ENCODE data around the gene ZNF749. TPM values are rescaled to one million over a fixed set of nuclear protein-coding genes. Genes with fewer than 3 reads are reported as not detected.

The ZNF749 gene
- polyA plus RNA-seq, 1 experiment, result 10.0 TPM

- POLR2A ChIA-PET, result no interaction called here
- TF ChIP-seq CTCF (IDR thresholded peaks at IDR 0.05; ENCODE audit: insufficient read depth, low read depth, low read length), result no peak
- Histone ChIP-seq H3K4me3 (ENCODE audit: low read depth, low read length) (no peak overlapping the region), H3K27me3 (ENCODE audit: control insufficient read depth, insufficient read depth, low read length) (no peaks in the 10 kb centered on the region), H3K36me3 (ENCODE audit: control insufficient read depth, insufficient read depth, low read length) (no peaks in the 10 kb centered on the region; the same call in none of the 2 replicates)
- CTCF ChIA-PET, result no interaction called here
- DNase-seq (ENCODE audit: low read depth), result no peak
Measured at GRCh38 chr19:57438925-57439324, 3.8 kb downstream of the ZNF749 start.

- no peaks in the 10 kb centered on the region for H3K27me3 ChIP-seq (ENCODE audit: control insufficient read depth, insufficient read depth, low read length)
- no peak overlapping the region for H3K4me3 ChIP-seq (ENCODE audit: low read depth, low read length)
- POLR2A ChIA-PET, result no interaction called here
- H3K36me3 ChIP-seq (ENCODE audit: control insufficient read depth, insufficient read depth, low read length), result no peaks in the 10 kb centered on the region; the same call in none of the 2 replicates
- TF ChIP-seq CTCF (IDR thresholded peaks at IDR 0.05; ENCODE audit: insufficient read depth, low read depth, low read length), result no peak
- no peak for DNase-seq (ENCODE audit: low read depth)
- CTCF ChIA-PET, result interaction anchor here (0.7 kb wide), 1 partner anchor 351 kb away, joined by 3 read pairs; no protein-coding TSS in a partner anchor
Measured at GRCh38 chr19:57441979-57442752, 7.0 kb downstream of the ZNF749 start.

GRCh38 chr19:57443121-57443696 lies 8.1 kb downstream of the ZNF749 start:
- Histone ChIP-seq H3K4me3 (ENCODE audit: low read depth, low read length) (no peak overlapping the region), H3K36me3 (ENCODE audit: control insufficient read depth, insufficient read depth, low read length) (no peaks in the 10 kb centered on the region; the same call in none of the 2 replicates), H3K27me3 (ENCODE audit: control insufficient read depth, insufficient read depth, low read length) (no peaks in the 10 kb centered on the region)
- TF ChIP-seq CTCF (IDR thresholded peaks at IDR 0.05; ENCODE audit: insufficient read depth, low read depth, low read length), result no peak
- DNase-seq (ENCODE audit: low read depth), result no peak
- CTCF ChIA-PET, result no interaction called here
- POLR2A ChIA-PET, result no interaction called here

GRCh38 chr19:57452307-57452706 lies 17.2 kb downstream of the ZNF749 start:
- Histone ChIP-seq H3K27me3 (ENCODE audit: control insufficient read depth, insufficient read depth, low read length) (no peaks in the 10 kb centered on the region), H3K4me3 (ENCODE audit: low read depth, low read length) (no peak overlapping the region), H3K36me3 (ENCODE audit: control insufficient read depth, insufficient read depth, low read length) (no peaks in the 10 kb centered on the region; the same call in 1 of the 2 replicates)
- no peak for DNase-seq (ENCODE audit: low read depth)
- ChIA-PET POLR2A (no interaction called here), CTCF (interaction anchor here (0.6 kb wide), 1 partner anchor 108 kb away, joined by 3 read pairs; no protein-coding TSS in a partner anchor)
- TF ChIP-seq CTCF (IDR thresholded peaks at IDR 0.05; ENCODE audit: insufficient read depth, low read depth, low read length), result no peak

- TF ChIP-seq CTCF (IDR thresholded peaks at IDR 0.05; ENCODE audit: insufficient read depth, low read depth, low read length), result peak; percentile 26; the same call in 1 of the 2 replicates
- H3K27me3 ChIP-seq (ENCODE audit: control insufficient read depth, insufficient read depth, low read length), result no peaks in the 10 kb centered on the region
- no peak for DNase-seq (ENCODE audit: low read depth)
- H3K36me3 ChIP-seq (ENCODE audit: control insufficient read depth, insufficient read depth, low read length), result no peaks in the 10 kb centered on the region
- POLR2A ChIA-PET, result no interaction called here
- H3K4me3 ChIP-seq (ENCODE audit: low read depth, low read length), result no peak overlapping the region
- CTCF ChIA-PET, result interaction anchor here (0.6 to 0.8 kb wide), 2 partner anchors 10 to 16 kb away, joined by 3 read pairs; no protein-coding TSS in a partner anchor
Measured at GRCh38 chr19:57465680-57466381, 30.7 kb downstream of the ZNF749 start.

Data from BJ (cell line).